OCI-LY7 (cell line): ENCODE results near the gene H3-3A. TPM values are rescaled to one million over a fixed set of nuclear protein-coding genes. Genes with fewer than 3 reads are reported as not detected.
A peak's percentile ranks its signal among the peaks of the same experiment; 100 is the strongest.

ENCODE experiments used
- BruUV-seq: library from RNA; stranded (reverse); fragments of 400-500 nt; replicated peaks from 2 replicates; lab custom pipeline; 2021; lab: Mats Ljungman, UMichigan
- CTCF ChIA-PET: fragments of 300-600 bp; sonication (Branson Sonifier 250); formaldehyde crosslinking; loops from one replicate; lab custom pipeline; 2022; ENCODE audit warnings: antibody characterized with exemption; ENCODE audit not compliant: unreplicated experiment; lab: Charles Lee
- POLR2A ChIA-PET: fragments of 300-600 bp; sonication (Branson Sonifier 250); formaldehyde crosslinking; loops from one replicate; lab custom pipeline; 2022; ENCODE audit warnings: antibody characterized with exemption; lab: Charles Lee
- DNase-seq: peaks from one replicate; pipeline ENCODE4 v3.0.0-alpha.2; 2015; ENCODE audit warnings: low spot score
- H2AFZ ChIP-seq: fragments of 200-600 bp; sonication (generic), shearing (Covaris generic); 2 replicates; pipeline ENCODE4 v1.6.1; 2014; ENCODE audit warnings: mild to moderate bottlenecking, antibody characterized with exemption, low read length, moderate library complexity
- H3K27ac ChIP-seq: fragments of 200-600 bp; sonication (generic); 2 replicates; pipeline ENCODE4 v1.5.1; 2014; ENCODE audit warnings: mixed run types, low read depth, mild to moderate bottlenecking, moderate library complexity, low read length, inconsistent platforms; ENCODE audit not compliant: poor library complexity, severe bottlenecking
- H3K36me3 ChIP-seq: fragments of 200-600 bp; sonication (generic); 2 replicates; pipeline ENCODE4 v1.6.1; 2014; ENCODE audit warnings: mild to moderate bottlenecking, antibody characterized with exemption, low read length, moderate library complexity, mixed read lengths; ENCODE audit not compliant: insufficient read depth
- H3K4me1 ChIP-seq: fragments of 200-600 bp; sonication (generic); 2 replicates; pipeline ENCODE4 v1.5.1; 2014; ENCODE audit warnings: mild to moderate bottlenecking, low read length; ENCODE audit not compliant: insufficient read depth, poor library complexity, severe bottlenecking
- H3K4me2 ChIP-seq: fragments of 200-600 bp; sonication (generic); 2 replicates; pipeline ENCODE4 v1.6.1; 2014; ENCODE audit warnings: mild to moderate bottlenecking, low read length
- H3K4me3 ChIP-seq: fragments of 200-600 bp; sonication (generic); 2 replicates; pipeline ENCODE4 v1.5.1; 2014; ENCODE audit warnings: mild to moderate bottlenecking, low read depth, low read length; ENCODE audit not compliant: poor library complexity, severe bottlenecking
- H3K79me2 ChIP-seq: fragments of 200-600 bp; sonication (generic); 2 replicates; pipeline ENCODE4 v1.6.1; 2016; ENCODE audit warnings: low read depth, mild to moderate bottlenecking, low read length, moderate library complexity, mixed read lengths; ENCODE audit not compliant: insufficient read depth
- H3K9me2 ChIP-seq: fragments of 200-600 bp; sonication (generic); 2 replicates; pipeline ENCODE4 v1.6.1; 2016; ENCODE audit warnings: mild to moderate bottlenecking, low read length, mixed read lengths; ENCODE audit not compliant: insufficient read depth
- H3K9me3 ChIP-seq: fragments of 200-600 bp; sonication (generic); 2 replicates; pipeline ENCODE4 v1.6.1; 2014; ENCODE audit warnings: mild to moderate bottlenecking, mixed run types, low read length, mixed read lengths
- H4K20me1 ChIP-seq: fragments of 200-600 bp; sonication (generic); 2 replicates; pipeline ENCODE4 v1.6.1; 2014; ENCODE audit warnings: mild to moderate bottlenecking, antibody characterized with exemption, low read length, moderate library complexity, mixed read lengths; ENCODE audit not compliant: insufficient read depth
- EZH2phosphoT487 ChIP-seq: fragments of 200-600 bp; sonication (generic); IDR thresholded peaks from 2 replicates; pipeline ENCODE4 v1.6.1; 2018; ENCODE audit warnings: low read depth, borderline replicate concordance, mild to moderate bottlenecking, mixed run types, antibody characterized with exemption, low read length, moderate library complexity, mixed read lengths
- intact Hi-C: fragments of 100-400 bp; cut with micrococcal nuclease; formaldehyde crosslinking; loops from one replicate; pipeline ENCODE4 v1.10.0; 2022; ENCODE audit not compliant: unreplicated experiment
- total RNA-seq, 2 experiments: library from RNA; depleted of rRNA in 1 of 2; stranded (reverse); fragments of >200 nt in 1 of 2; shearing (Covaris generic) in 1 of 2; gene quantifications; 2 replicates each; pipeline ENCODE4 v1.2.3, GENCODE V29; 2014 to 2022
- TF ChIP-seq, protein P1 (sequence below): fragments of 200-600 bp; sonication (generic); conservative IDR thresholded peaks from 2 replicates; pipeline ENCODE4 v1.5.1; 2014; ENCODE audit warnings: mild to moderate bottlenecking, antibody characterized with exemption, low read length, moderate library complexity, mixed read lengths

The H3-3A gene
- total RNA-seq, 2 experiments from 2014 or later: 416 to 661 TPM

DNA sequence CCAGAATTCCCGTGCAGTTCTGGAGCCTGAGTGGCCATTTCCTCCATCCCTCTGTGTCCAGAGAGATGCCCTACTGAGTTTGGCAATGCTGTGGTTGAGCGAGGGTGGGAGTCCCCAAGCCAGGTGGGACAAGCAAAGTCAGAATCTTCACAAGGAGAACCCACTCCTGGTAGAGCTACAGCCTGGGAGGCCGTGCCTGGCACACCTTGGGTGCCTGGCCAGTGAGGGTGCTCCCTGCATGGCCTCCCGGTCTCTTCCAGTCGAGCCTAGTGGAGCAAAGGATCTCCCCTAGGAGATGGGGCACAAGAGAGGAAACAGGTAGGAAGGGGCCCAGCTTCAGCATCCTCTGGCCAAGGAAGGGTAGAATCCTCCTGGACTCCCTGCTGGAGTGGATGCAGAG lies 57.9 kb downstream of the H3-3A start:
- intact Hi-C loops: loop anchor here (2.0 to 5.0 kb wide), 2 partner anchors 38 to 640 kb away; no protein-coding TSS in a partner anchor
- Histone ChIP-seq H3K27ac (no peak overlapping the region), H2AFZ (no peak overlapping the region), H3K79me2 (no peaks in the 10 kb centered on the region), H3K9me2 (no peaks in the 10 kb centered on the region), H3K4me1 (peaks cover 54% of the 10 kb centered on the region), H3K36me3 (no peaks in the 10 kb centered on the region), H3K4me3 (no peak overlapping the region), H3K9me3 (no peaks in the 10 kb centered on the region), H4K20me1 (no peaks in the 10 kb centered on the region), H3K4me2 (peak overlapping the region; percentile 93; the same call in 1 of the 2 replicates)
- BruUV-seq: no TSS peak
- TF ChIP-seq, protein P1, sequence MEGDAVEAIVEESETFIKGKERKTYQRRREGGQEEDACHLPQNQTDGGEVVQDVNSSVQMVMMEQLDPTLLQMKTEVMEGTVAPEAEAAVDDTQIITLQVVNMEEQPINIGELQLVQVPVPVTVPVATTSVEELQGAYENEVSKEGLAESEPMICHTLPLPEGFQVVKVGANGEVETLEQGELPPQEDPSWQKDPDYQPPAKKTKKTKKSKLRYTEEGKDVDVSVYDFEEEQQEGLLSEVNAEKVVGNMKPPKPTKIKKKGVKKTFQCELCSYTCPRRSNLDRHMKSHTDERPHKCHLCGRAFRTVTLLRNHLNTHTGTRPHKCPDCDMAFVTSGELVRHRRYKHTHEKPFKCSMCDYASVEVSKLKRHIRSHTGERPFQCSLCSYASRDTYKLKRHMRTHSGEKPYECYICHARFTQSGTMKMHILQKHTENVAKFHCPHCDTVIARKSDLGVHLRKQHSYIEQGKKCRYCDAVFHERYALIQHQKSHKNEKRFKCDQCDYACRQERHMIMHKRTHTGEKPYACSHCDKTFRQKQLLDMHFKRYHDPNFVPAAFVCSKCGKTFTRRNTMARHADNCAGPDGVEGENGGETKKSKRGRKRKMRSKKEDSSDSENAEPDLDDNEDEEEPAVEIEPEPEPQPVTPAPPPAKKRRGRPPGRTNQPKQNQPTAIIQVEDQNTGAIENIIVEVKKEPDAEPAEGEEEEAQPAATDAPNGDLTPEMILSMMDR: no peak
- TF ChIP-seq EZH2phosphoT487: no peak
- CTCF ChIA-PET: no interaction called here
- POLR2A ChIA-PET: interaction anchor here (0.7 to 1.6 kb wide), 5 partner anchors 8 to 196 kb away, joined by 3 to 10 read pairs (median 3); partner anchors contain the start of gene PYCR2
- DNase-seq: no peak

DNA sequence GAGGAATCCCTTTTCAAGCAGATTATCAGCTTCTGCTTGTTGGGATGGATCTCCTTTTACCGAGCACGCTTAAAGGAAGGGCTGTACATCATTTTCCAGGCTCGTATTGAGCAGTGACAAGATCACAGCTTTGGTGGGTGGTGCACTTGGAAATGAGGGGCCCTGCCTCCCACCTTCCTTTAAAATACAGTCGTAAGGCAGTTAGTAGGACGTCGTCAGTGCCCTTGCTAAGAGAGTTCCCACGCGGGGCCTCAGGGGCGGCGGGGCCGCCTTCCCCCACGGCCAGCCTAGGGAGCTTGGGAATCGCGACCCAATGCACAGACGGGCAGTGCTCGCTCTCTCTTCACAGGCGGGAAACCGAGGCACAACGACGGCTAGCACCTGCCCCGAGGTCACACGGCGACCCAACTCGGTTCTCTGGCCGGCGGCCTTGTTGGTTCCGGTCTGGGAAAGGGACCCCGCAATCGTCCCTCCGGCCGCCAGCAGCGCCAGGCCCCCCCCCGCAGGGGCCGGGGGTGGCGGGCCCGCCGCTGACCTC lies 58.6 kb downstream of the H3-3A start:
- intact Hi-C loops: loop anchor here (1.0 to 5.0 kb wide), 4 partner anchors 10 to 640 kb away; no protein-coding TSS in a partner anchor
- Histone ChIP-seq H3K79me2 (no peaks in the 10 kb centered on the region), H3K9me2 (no peaks in the 10 kb centered on the region), H3K4me3 (peak overlapping the region; percentile 75), H3K4me1 (peaks cover 61% of the 10 kb centered on the region), H3K9me3 (no peaks in the 10 kb centered on the region), H3K27ac (peak overlapping the region; percentile 95), H2AFZ (peak overlapping the region; percentile 62; the same call in 1 of the 2 replicates), H3K4me2 (peak overlapping the region; percentile 93), H4K20me1 (no peaks in the 10 kb centered on the region), H3K36me3 (no peaks in the 10 kb centered on the region)
- TF ChIP-seq, protein P1: no peak
- TF ChIP-seq EZH2phosphoT487: no peak
- POLR2A ChIA-PET: interaction anchor here (0.7 to 1.6 kb wide), 5 partner anchors 9 to 197 kb away, joined by 3 to 10 read pairs (median 3); partner anchors contain the start of gene PYCR2
- CTCF ChIA-PET: interaction anchor here (0.8 kb wide), 1 partner anchor 56 kb away, joined by 7 read pairs; no protein-coding TSS in a partner anchor
- no peak for DNase-seq
- no TSS peak for BruUV-seq

Other genes with a start within 250 kb of the H3-3A start
- 20.9 and 21.0 TPM in 2 replicates for gene TMEM63A, start 180.3 kb upstream of the H3-3A start, total RNA-seq (2014; rRNA removed; shearing (Covaris generic))
- gene TMEM63A, start 180.3 kb upstream of the H3-3A start, total RNA-seq (2022): 46.5 and 53.3 TPM in 2 replicates
- gene LEFTY1, start 173.6 kb upstream of the H3-3A start, total RNA-seq (2014; rRNA removed; shearing (Covaris generic)): 0.09 TPM in 1 of 2 replicates, not detected in the other
- 0.44 and 1.0 TPM in 2 replicates for gene LEFTY1, start 173.6 kb upstream of the H3-3A start, total RNA-seq (2022)
- 120 and 136 TPM in 2 replicates for gene PYCR2, start 138.5 kb upstream of the H3-3A start, total RNA-seq (2014; rRNA removed; shearing (Covaris generic))
- 153 and 181 TPM in 2 replicates for gene PYCR2, start 138.5 kb upstream of the H3-3A start, total RNA-seq (2022)
- 3.8 and 4.8 TPM in 2 replicates for gene LEFTY2, start 121.5 kb upstream of the H3-3A start, total RNA-seq (2014; rRNA removed; shearing (Covaris generic))
- 4.3 and 7.3 TPM in 2 replicates for gene LEFTY2, start 121.5 kb upstream of the H3-3A start, total RNA-seq (2022)
- gene SDE2, start 63.4 kb upstream of the H3-3A start, total RNA-seq (2014; rRNA removed; shearing (Covaris generic)): 18.2 and 22.0 TPM in 2 replicates
- gene SDE2, start 63.4 kb upstream of the H3-3A start, total RNA-seq (2022): 25.0 and 25.4 TPM in 2 replicates
- 30.3 and 35.3 TPM in 2 replicates for gene ACBD3, start 124.0 kb downstream of the H3-3A start, total RNA-seq (2014; rRNA removed; shearing (Covaris generic))
- gene ACBD3, start 124.0 kb downstream of the H3-3A start, total RNA-seq (2022): 51.7 and 54.1 TPM in 2 replicates
- gene MIXL1, start 160.9 kb downstream of the H3-3A start, total RNA-seq (2014; rRNA removed; shearing (Covaris generic)): 0.28 and 0.82 TPM in 2 replicates
- 2.2 and 2.7 TPM in 2 replicates for gene MIXL1, start 160.9 kb downstream of the H3-3A start, total RNA-seq (2022)
- gene LIN9, start 246.4 kb downstream of the H3-3A start, total RNA-seq (2014; rRNA removed; shearing (Covaris generic)): 17.2 and 19.7 TPM in 2 replicates
- 20.1 and 22.4 TPM in 2 replicates for gene LIN9, start 246.4 kb downstream of the H3-3A start, total RNA-seq (2022)